22Rv1 (cell line): ENCODE data around the gene KLHL11.

Experiments
- CTCF ChIP-seq: fragments of 450-650 bp; IDR thresholded peaks from 2 replicates; pipeline ENCODE4 v1.5.1; 2017; ENCODE audit warnings: mild to moderate bottlenecking
- ZFX ChIP-seq: fragments of 450-650 bp; IDR thresholded peaks from 2 replicates; pipeline ENCODE4 v1.6.1; 2017; ENCODE audit warnings: antibody characterized with exemption, borderline replicate concordance

GRCh38 chr17:41818024-41818423 is 47.2 kb downstream of the KLHL11 start:
- TF ChIP-seq CTCF (no peak), ZFX (no peak)
